ENCODE measurements around the gene ZDHHC12. TPM values are rescaled to one million over a fixed set of nuclear protein-coding genes. Genes with fewer than 3 reads are reported as not detected.
A peak's percentile ranks its signal among the peaks of the same experiment; 100 is the strongest.

The ZDHHC12 gene
- total and polyA plus RNA-seq, 3 donors from 2014 or later: 36.4 to 57.5 (median 39.3) TPM

DNA sequence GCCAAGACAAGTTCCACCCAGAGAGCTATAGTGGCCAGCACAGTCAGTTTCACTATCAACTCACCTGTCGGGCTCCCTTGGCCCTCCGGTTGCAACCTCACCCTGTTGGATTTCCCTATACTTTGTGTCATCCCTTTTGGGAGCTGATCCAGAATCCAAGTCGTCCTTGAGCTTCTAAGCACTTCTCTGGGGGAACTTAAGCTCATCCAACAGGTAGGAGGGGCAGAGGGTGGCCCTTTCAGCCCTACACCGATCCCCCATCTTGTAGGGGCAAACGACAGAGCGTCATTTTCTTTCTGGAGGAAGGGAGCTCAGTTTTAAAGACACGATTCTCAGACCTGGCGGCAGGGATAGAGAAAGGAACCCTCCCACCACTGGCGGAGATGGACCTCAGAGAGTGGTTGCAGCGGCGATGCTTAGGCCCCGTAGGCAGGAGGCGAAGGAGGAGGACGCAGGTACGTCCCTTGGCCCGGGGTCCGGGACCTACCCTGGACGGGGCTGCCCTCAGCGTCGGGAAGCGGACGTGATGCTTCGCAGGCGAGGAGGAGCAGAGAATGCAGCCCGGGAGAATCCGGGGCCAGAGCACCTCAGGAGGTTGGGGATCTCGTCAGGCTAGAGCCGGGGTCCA is 47.3 kb upstream of the ZDHHC12 start:
- no peaks in the 10 kb centered on the region for H3K27me3 ChIP-seq
- TF ChIP-seq, protein P1, sequence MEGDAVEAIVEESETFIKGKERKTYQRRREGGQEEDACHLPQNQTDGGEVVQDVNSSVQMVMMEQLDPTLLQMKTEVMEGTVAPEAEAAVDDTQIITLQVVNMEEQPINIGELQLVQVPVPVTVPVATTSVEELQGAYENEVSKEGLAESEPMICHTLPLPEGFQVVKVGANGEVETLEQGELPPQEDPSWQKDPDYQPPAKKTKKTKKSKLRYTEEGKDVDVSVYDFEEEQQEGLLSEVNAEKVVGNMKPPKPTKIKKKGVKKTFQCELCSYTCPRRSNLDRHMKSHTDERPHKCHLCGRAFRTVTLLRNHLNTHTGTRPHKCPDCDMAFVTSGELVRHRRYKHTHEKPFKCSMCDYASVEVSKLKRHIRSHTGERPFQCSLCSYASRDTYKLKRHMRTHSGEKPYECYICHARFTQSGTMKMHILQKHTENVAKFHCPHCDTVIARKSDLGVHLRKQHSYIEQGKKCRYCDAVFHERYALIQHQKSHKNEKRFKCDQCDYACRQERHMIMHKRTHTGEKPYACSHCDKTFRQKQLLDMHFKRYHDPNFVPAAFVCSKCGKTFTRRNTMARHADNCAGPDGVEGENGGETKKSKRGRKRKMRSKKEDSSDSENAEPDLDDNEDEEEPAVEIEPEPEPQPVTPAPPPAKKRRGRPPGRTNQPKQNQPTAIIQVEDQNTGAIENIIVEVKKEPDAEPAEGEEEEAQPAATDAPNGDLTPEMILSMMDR (IDR thresholded peaks at IDR 0.05): no peak
- no peak for TF ChIP-seq POLR2A (IDR thresholded peaks at IDR 0.05)
- no peaks in the 10 kb centered on the region for H3K36me3 ChIP-seq (ENCODE audit: low read depth, missing control alignments)
- peak overlapping the region; percentile 99 to 100 for H3K4me3 ChIP-seq
- 0 to 1% methylated on average over 16 to 24 of the region's 28 CpGs for WGBS, 2 donors
- intact Hi-C loops (cut with DNase I; ENCODE audit: low total_unique reads): no loop called here
- peak overlapping the region; percentile 79 to 94 for H3K27ac ChIP-seq
- peak; percentile 32 for DNase-seq
- no peaks in the 10 kb centered on the region for H3K9me3 ChIP-seq
- H3K4me1 ChIP-seq: peaks cover 14% of the 10 kb centered on the region

DNA sequence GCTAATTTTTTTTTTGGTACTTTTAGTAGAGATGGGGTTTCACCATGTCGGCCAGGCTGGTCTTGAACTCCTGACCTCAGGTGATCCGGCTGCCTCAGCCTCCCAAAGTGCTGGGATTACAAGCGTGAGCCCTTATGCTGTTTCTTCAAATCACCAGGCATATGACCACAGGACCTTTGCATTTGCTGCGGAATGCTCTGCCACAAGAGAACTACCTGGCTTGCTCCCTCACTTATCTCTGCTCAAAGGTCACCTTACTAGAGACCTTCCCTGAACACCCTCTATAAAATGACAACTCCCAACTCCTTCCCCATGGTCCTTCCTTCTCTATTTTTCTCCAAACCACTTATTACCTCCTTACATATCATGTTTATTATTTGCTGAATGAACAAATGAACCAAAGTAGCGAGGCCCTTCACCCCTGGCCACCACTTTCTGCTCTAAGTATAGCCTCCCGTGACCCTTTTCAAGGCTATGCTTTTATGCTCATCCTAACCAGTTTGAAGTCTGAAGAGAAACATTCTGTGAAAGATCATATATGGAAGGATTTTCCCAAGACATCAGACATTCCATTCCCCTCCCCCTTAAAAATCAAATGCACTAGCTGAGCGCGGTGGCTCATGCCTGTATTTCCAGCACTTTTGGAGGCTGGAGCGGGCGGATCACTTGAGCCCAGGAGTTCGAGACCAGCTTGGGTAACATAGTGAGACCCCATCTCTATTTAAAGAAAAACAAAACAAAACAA is 46.5 kb upstream of the ZDHHC12 start:
- Histone ChIP-seq H3K4me3 (peak overlapping the region; percentile 99 to 100), H3K27me3 (no peaks in the 10 kb centered on the region), H3K4me1 (peaks cover 14% of the 10 kb centered on the region), H3K27ac (peak overlapping the region; percentile 79 to 94), H3K36me3 (ENCODE audit: low read depth, missing control alignments) (no peaks in the 10 kb centered on the region), H3K9me3 (no peaks in the 10 kb centered on the region)
- no peak for TF ChIP-seq POLR2A (IDR thresholded peaks at IDR 0.05)
- TF ChIP-seq, protein P1 (IDR thresholded peaks at IDR 0.05): no peak
- intact Hi-C loops (cut with DNase I; ENCODE audit: low total_unique reads): no loop called here
- no peak for DNase-seq
- 59 to 60% methylated on average over 11 of the region's 11 CpGs for WGBS, 2 donors

DNA sequence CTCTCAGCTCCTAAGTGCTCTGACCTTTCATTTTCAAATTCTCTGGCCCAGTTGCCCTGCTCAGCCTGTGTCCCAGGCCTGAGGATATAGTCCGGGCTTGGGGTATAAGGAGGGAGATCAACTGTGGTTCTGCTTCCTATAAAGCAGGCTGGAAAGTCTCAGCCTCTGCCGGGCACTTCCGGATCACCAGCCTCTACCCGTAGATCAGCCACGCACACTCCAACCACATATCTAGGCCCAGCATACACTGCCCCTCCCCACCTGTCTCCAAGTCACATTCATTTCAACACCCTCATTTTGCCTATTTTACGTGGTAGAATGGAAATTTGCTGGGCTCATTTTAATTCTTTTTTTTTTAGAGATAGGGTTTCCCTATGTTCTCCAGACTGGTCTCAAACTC is 44.7 kb upstream of the ZDHHC12 start:
- TF ChIP-seq POLR2A (IDR thresholded peaks at IDR 0.05): no peak
- TF ChIP-seq, protein P1 (IDR thresholded peaks at IDR 0.05): no peak
- Histone ChIP-seq H3K4me3 (no peak overlapping the region), H3K4me1 (peaks cover 14% of the 10 kb centered on the region), H3K36me3 (ENCODE audit: low read depth, missing control alignments) (no peaks in the 10 kb centered on the region), H3K27me3 (no peaks in the 10 kb centered on the region), H3K27ac (no peak overlapping the region), H3K9me3 (no peaks in the 10 kb centered on the region)
- no peak for DNase-seq
- WGBS, 2 donors: 79 to 92% methylated on average over 6 of the region's 6 CpGs
- intact Hi-C loops (cut with DNase I; ENCODE audit: low total_unique reads): no loop called here

- Histone ChIP-seq H3K9me3 (no peaks in the 10 kb centered on the region), H3K27ac (no peak overlapping the region), H3K4me3 (no peak overlapping the region), H3K4me1 (peaks cover 4% of the 10 kb centered on the region), H3K27me3 (no peaks in the 10 kb centered on the region), H3K36me3 (ENCODE audit: low read depth, missing control alignments) (no peaks in the 10 kb centered on the region)
- intact Hi-C loops (cut with DNase I; ENCODE audit: low total_unique reads): no loop called here
- TF ChIP-seq POLR2A (IDR thresholded peaks at IDR 0.05): no peak
- TF ChIP-seq, protein P1 (IDR thresholded peaks at IDR 0.05): no peak
- no peak for DNase-seq
- WGBS, 2 donors: 83 to 89% methylated on average over 2 to 3 of the region's 3 CpGs
These were observed 41.6 kb upstream of the ZDHHC12 start for GRCh38 chr9:128765499-128765898.

Data from testis (tissue), 3 donors.